D721Med (cell line): Measurements from ENCODE around the gene CADM1.

Experiments
- DNase-seq: peaks from one replicate; pipeline ENCODE4 v3.0.0; 2011; ENCODE audit warnings: low spot score; ENCODE audit not compliant: insufficient read length
- FAIRE-seq: peaks from 2 replicates; lab custom pipeline; 2011; peaks lifted over from hg19 to GRCh38; lab: Jason Lieb, UNC
- CTCF ChIP-seq: IDR thresholded peaks from 2 replicates; pipeline ENCODE4 v1.5.1; 2012; ENCODE audit warnings: mild to moderate bottlenecking, control low read depth; ENCODE audit not compliant: insufficient read depth; ENCODE audit errors: missing control alignments

CADM1 gene

DNA sequence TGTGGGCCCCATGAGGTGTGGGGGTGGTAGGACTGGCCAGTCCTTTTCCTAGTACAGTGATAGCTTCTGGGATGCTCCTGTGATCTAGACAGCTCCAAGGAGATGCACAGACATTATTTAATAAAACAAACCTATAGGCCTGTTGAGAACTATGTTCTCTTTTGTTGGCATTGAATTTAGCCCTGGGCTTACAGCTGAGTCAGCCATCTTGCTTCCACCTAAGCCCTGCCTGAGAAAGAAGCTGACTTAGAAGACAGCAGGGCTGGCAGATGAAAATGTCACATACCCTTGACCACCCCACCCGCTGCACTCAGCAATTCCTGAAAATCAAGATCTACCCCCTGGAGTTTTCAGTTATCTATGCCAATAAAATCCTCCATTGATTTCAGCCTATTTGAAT, 353.2 kb downstream of the CADM1 start:
- no peak for TF ChIP-seq CTCF
- no peak for DNase-seq
- FAIRE-seq: no peak

- no peak for FAIRE-seq
- no peak for TF ChIP-seq CTCF
- no peak for DNase-seq
These were observed 355.5 kb downstream of the CADM1 start for GRCh38 chr11:115148691-115149090.

DNA sequence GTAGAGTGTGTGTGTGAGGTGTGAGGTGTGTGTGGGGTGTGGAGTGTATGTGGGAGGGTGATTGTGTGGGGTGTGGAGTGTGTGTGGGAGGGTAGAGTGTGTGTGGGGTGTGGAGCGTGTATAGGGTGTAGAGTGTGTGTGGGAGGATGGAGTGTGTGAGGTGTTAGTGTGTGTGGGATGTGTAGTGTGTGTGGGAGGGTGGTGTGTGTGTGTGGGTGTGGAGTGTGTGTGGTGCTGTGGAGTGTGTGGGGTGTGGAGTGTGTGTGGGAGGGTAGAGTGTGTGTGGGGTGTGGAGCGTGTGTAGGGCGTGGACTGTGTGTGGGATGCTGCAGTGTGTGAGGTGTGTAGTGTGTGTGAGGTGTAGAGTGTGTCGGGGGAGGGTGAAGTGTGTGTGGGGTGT, 356.1 kb downstream of the CADM1 start:
- DNase-seq: no peak
- no peak for FAIRE-seq
- no peak for TF ChIP-seq CTCF

DNA sequence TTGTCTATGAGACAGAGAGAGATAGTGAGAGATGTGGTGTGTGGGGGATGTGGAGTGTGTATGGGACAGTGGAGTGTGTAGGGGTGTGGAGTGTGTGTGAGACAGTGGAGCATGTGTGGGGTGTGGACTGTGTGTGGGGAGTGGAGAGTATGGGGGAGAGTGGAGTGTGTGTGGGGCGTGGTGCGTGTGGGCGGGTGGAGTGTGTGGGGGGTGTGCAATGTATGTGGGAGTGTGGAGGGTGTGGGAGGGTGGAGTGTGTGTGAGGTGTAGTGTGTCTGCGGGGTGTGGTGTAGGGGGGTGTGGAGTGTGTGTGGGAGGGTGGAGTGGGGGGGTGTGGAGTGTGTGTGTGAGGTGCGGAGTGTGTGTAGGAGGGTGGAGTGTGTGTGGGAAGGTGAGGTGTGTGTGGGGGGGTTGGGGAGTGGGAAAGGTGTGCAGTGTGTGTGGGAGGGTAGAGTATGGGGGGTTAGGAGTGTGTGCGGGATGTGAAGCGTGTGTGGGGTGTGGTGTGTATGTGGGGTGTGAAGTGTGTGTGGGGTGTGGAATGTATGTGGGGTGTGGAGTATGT, 356.9 kb downstream of the CADM1 start:
- FAIRE-seq: no peak

DNA sequence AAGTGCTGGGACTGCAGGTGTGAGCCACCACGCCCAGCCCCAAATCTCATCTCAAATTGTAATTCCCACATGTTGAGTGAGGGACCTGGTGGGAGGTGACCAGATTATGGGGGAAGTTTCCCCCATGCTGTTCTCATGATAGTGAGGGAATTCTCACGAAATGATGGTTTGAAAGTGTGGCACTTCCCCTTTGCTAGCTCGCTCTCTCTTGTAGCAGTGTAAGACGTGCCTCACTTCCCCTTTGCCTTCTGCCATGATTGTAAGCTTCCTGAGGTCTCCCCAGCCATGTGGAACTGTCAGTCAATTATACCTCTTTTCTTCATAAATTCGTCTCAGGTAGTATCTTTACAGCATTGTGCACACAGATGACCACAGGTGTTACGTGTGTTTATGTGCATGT, 357.8 kb downstream of the CADM1 start:
- no peak for TF ChIP-seq CTCF
- DNase-seq: no peak
- FAIRE-seq: no peak

More for the DNA sequence above, 356.9 kb downstream of the CADM1 start:
- TF ChIP-seq CTCF: no peak
- DNase-seq: no peak

DNA sequence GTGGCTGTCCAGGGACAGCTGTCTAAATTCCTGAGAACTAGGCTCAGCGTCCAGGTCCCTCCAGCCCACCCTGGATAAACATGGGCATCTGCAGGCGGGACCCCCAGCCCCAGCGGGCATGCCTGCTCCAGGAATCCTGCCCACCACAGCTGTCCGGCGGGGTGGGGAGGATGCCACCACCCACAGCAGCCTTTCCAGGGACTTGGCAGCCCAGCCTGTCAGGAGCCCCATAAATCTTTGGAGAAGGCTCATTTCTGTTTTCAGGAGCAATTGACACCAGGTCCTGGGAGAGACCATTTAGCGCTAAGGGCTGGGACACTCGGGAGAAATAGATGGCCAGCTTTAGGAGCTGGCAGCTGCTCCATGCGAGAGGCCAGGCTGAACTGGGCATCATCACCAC, 358.9 kb downstream of the CADM1 start:
- TF ChIP-seq CTCF: no peak
- DNase-seq (no peak), FAIRE-seq (no peak)

DNA sequence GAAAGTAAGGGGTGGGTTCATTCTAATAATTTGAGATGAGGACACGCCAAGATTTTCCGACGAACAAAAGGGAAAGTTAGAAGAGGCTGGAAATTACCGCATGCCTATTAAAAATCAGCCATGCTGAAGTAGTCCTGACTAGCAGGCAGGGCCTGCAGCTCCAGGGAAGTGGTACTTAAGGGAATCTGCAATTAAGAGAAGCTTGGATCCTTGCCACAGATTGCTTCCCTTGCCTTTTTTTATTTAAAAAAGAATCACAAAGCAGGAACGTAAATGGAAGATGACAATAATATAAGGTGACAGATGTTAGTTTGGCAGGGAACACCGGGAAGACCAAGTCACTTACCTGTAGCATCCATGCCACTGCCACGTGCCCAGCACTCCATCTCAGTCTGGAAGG, 359.3 kb downstream of the CADM1 start:
- no peak for TF ChIP-seq CTCF
- FAIRE-seq (no peak), DNase-seq (no peak)
